GM23338 (cell line): ENCODE measurements around the gene VRK1. TPM values are rescaled to one million over a fixed set of nuclear protein-coding genes. Genes with fewer than 3 reads are reported as not detected.
A peak's percentile ranks its signal among the peaks of the same experiment; 100 is the strongest.

Experiments
- ATAC-seq: fragments of 200-7000 bp; cut with Tn5 transposase; 3 replicates; pipeline ENCODE4 v1.9.1; 2020
- DNase-seq: peaks from one replicate; pipeline ENCODE4 v3.0.0-alpha.2; 2015; ENCODE audit warnings: low spot score
- H2AFZ ChIP-seq: fragments of 200-600 bp; sonication (generic); 2 replicates; pipeline ENCODE4 v1.8.0; 2016; ENCODE audit warnings: antibody characterized with exemption, mild to moderate bottlenecking, moderate library complexity
- H3F3A ChIP-seq: fragments of 200-600 bp; sonication (generic); replicated peaks from 2 replicates; pipeline ENCODE4 v1.8.0; 2017; ENCODE audit warnings: antibody characterized with exemption, mixed run types, low read depth
- H3K27ac ChIP-seq: fragments of 200-600 bp; sonication (generic); 2 replicates; pipeline ENCODE4 v1.6.1; 2016; ENCODE audit warnings: low read depth
- H3K27me3 ChIP-seq: fragments of 200-600 bp; sonication (generic); 2 replicates; pipeline ENCODE4 v1.8.0; 2016; ENCODE audit warnings: mild to moderate bottlenecking, mixed run types, moderate library complexity; ENCODE audit not compliant: insufficient read depth
- H3K36me3 ChIP-seq: fragments of 200-600 bp; sonication (generic); 2 replicates; pipeline ENCODE4 v1.8.0; 2016; ENCODE audit warnings: mild to moderate bottlenecking; ENCODE audit not compliant: insufficient read depth
- H3K4me1 ChIP-seq: fragments of 200-600 bp; sonication (generic); 2 replicates; pipeline ENCODE4 v1.8.0; 2016; ENCODE audit warnings: mild to moderate bottlenecking, moderate library complexity; ENCODE audit not compliant: insufficient read depth
- H3K4me2 ChIP-seq: fragments of 200-600 bp; sonication (generic); 2 replicates; pipeline ENCODE4 v1.7.1; 2017; ENCODE audit warnings: mixed run types
- H3K4me3 ChIP-seq: fragments of 200-600 bp; sonication (generic); 2 replicates; pipeline ENCODE4 v1.6.1; 2016; ENCODE audit warnings: mixed run types
- H3K79me2 ChIP-seq: fragments of 200-600 bp; sonication (generic); replicated peaks from 2 replicates; pipeline ENCODE4 v1.8.0; 2017; ENCODE audit warnings: mild to moderate bottlenecking; ENCODE audit not compliant: insufficient read depth
- H3K9me2 ChIP-seq: fragments of 200-600 bp; sonication (generic); 2 replicates; pipeline ENCODE4 v1.8.0; 2017; ENCODE audit not compliant: insufficient read depth
- H4K20me1 ChIP-seq: fragments of 200-600 bp; sonication (generic); replicated peaks from 2 replicates; pipeline ENCODE4 v1.8.0; 2017; ENCODE audit warnings: mild to moderate bottlenecking; ENCODE audit not compliant: insufficient read depth
- H3K27ac Mint-ChIP-seq: 2 replicates; pipeline ENCODE4 v1.8.0; 2020; ENCODE audit warnings: inconsistent platforms, mild to moderate bottlenecking, moderate library complexity, mixed read lengths
- H3K27me3 Mint-ChIP-seq: 3 replicates; pipeline ENCODE4 v1.8.0; 2022; ENCODE audit warnings: low read depth, mild to moderate bottlenecking, moderate library complexity, mixed read lengths, inconsistent platforms; ENCODE audit not compliant: insufficient read depth, poor library complexity
- H3K36me3 Mint-ChIP-seq: 3 replicates; pipeline ENCODE4 v1.8.0; 2021; ENCODE audit warnings: low read depth, mild to moderate bottlenecking, inconsistent platforms, moderate library complexity, mixed read lengths
- H3K4me1 Mint-ChIP-seq: 3 replicates; pipeline ENCODE4 v1.8.0; 2020; ENCODE audit warnings: mild to moderate bottlenecking, inconsistent platforms, mixed read lengths
- H3K4me3 Mint-ChIP-seq: 3 replicates; pipeline ENCODE4 v1.8.0; 2021; ENCODE audit warnings: moderate library complexity, mild to moderate bottlenecking, inconsistent platforms, mixed read lengths
- H3K9me3 Mint-ChIP-seq: 3 replicates; pipeline ENCODE4 v1.8.0; 2020; ENCODE audit warnings: moderate library complexity, mild to moderate bottlenecking, inconsistent platforms, mixed read lengths
- NANOG ChIP-seq: IDR thresholded peaks from 2 replicates; pipeline ENCODE4 v1.6.1; 2016; ENCODE audit warnings: antibody characterized with exemption, borderline replicate concordance
- REST ChIP-seq: IDR thresholded peaks from one replicate; pipeline ENCODE4 v1.6.1; 2018; ENCODE audit warnings: antibody characterized with exemption; ENCODE audit not compliant: unreplicated experiment
- ZNF462 ChIP-seq: fragments of 250-450 bp; sonication (Bioruptor Pico); IDR thresholded peaks from 2 replicates; pipeline ENCODE4 v1.5.0; 2020; ENCODE audit warnings: mild to moderate bottlenecking, moderate library complexity
- polyA plus RNA-seq: library from polyadenylated mRNA; unstranded; fragments of >200 nt; fragmentation: Nextera tagmentation; extraction: Ambion mirVana; gene quantifications from 2 replicates; pipeline ENCODE4 v1.2.1, GENCODE V29; 2016
- total RNA-seq: library from RNA; depleted of rRNA; stranded (reverse); fragments of >200 nt; shearing (Covaris generic); gene quantifications from 2 replicates; pipeline ENCODE4 v1.2.3, GENCODE V29; 2014

VRK1 gene
- total and polyA plus RNA-seq, 2 experiments from 2014 or later: 83.8 to 119 TPM

GRCh38 chr14:96861568-96862310 is 64.6 kb downstream of the VRK1 start (continued):
- no peak for TF ChIP-seq ZNF462 (CRISPR knock-in tag)

- Mint-ChIP-seq H3K4me1 (peaks cover 55% of the 10 kb centered on the region), H3K27ac (peak overlapping the region; percentile 76), H3K27me3 (no peaks in the 10 kb centered on the region), H3K4me3 (peak overlapping the region; percentile 37; the same call in 1 of the 3 replicates), H3K9me3 (peaks cover 9% of the 10 kb centered on the region; the same call in 1 of the 3 replicates), H3K36me3 (peaks cover 18% of the 10 kb centered on the region)
- DNase-seq (peak; percentile 51), ATAC-seq (peak; percentile 61)
- no peak overlapping the region for H3K4me3 ChIP-seq
- no peaks in the 10 kb centered on the region for H3K9me2 ChIP-seq
- no peaks in the 10 kb centered on the region for H4K20me1 ChIP-seq
- H3F3A ChIP-seq: no peaks in the 10 kb centered on the region
- no peak overlapping the region; the same call in 1 of the 2 replicates for H3K4me2 ChIP-seq
- H3K79me2 ChIP-seq: peaks cover 16% of the 10 kb centered on the region; the same call in 1 of the 2 replicates
- peaks cover 44% of the 10 kb centered on the region for H3K4me1 ChIP-seq
- no peaks in the 10 kb centered on the region for H3K36me3 ChIP-seq
- no peak overlapping the region for H2AFZ ChIP-seq
- H3K27ac ChIP-seq: peak overlapping the region; percentile 10
- no peak for TF ChIP-seq REST
- TF ChIP-seq NANOG: 0 out of 2 replicates have a peak, but pooled peaks have one; percentile 14
- no peaks in the 10 kb centered on the region for H3K27me3 ChIP-seq
Observed at GRCh38 chr14:96863327-96863985, 66.3 kb downstream of the VRK1 start.
